Natural killer cell (primary cell): ENCODE results near the gene PDXP. TPM values are rescaled to one million over a fixed set of nuclear protein-coding genes. Genes with fewer than 3 reads are reported as not detected.

ENCODE experiments used
- ATAC-seq, 3 donors: fragments of 150-1000 bp in 2 of 3; fragments of 200-7000 bp in 1 of 3; cut with Tn5 transposase; 1 replicate in 1 of 3; 2 replicates in 2 of 3; pipeline ENCODE4 v1.10.0; 2021; ENCODE audit warnings: mild to moderate bottlenecking in 2 of 3, moderate library complexity in 2 of 3
- DNase-seq, 2 donors: peaks; one replicate each; pipeline versions ENCODE4 v3.0.0 to v3.0.0-alpha.2; 2013 to 2021; ENCODE audit warnings: mixed read lengths in 1 of 2
- H3K27ac ChIP-seq: one replicate; pipeline ENCODE4 v1.5.1; 2013; ENCODE audit warnings: mild to moderate bottlenecking, low read length
- H3K27me3 ChIP-seq: one replicate; pipeline ENCODE4 v1.6.1; 2013; ENCODE audit warnings: low read length; ENCODE audit not compliant: control insufficient read depth, insufficient read depth
- H3K36me3 ChIP-seq: one replicate; pipeline ENCODE4 v1.6.1; 2013; ENCODE audit warnings: low read length; ENCODE audit not compliant: control insufficient read depth, insufficient read depth
- H3K4me1 ChIP-seq: one replicate; pipeline ENCODE4 v1.6.1; 2013; ENCODE audit warnings: low read length; ENCODE audit not compliant: control insufficient read depth, insufficient read depth
- H3K4me3 ChIP-seq: one replicate; pipeline ENCODE4 v1.5.1; 2013; ENCODE audit warnings: low read length
- H3K9me3 ChIP-seq: one replicate; pipeline ENCODE4 v1.6.1; 2013; ENCODE audit warnings: low read length; ENCODE audit not compliant: control insufficient read depth, insufficient read depth
- H3K27ac Mint-ChIP-seq, 2 donors: one replicate each; pipeline ENCODE4 v1.8.0; 2022; ENCODE audit warnings: mild to moderate bottlenecking in 2 of 2, mixed read lengths in 2 of 2, moderate library complexity in 1 of 2
- H3K27me3 Mint-ChIP-seq, 2 donors: one replicate each; pipeline ENCODE4 v1.8.0; 2022; ENCODE audit warnings: low read depth in 2 of 2, mixed read lengths in 2 of 2
- H3K36me3 Mint-ChIP-seq: one replicate; pipeline ENCODE4 v1.8.0; 2022; ENCODE audit warnings: mixed read lengths
- H3K4me1 Mint-ChIP-seq, 2 donors: one replicate each; pipeline ENCODE4 v1.8.0; 2022; ENCODE audit warnings: mixed read lengths in 2 of 2
- H3K4me3 Mint-ChIP-seq: one replicate; pipeline ENCODE4 v1.8.0; 2022; ENCODE audit warnings: mild to moderate bottlenecking, moderate library complexity, mixed read lengths
- H3K9me3 Mint-ChIP-seq, 2 donors: one replicate each; pipeline ENCODE4 v1.8.0; 2022; ENCODE audit warnings: mixed read lengths in 2 of 2
- CTCF ChIP-seq: fragments of 200-600 bp; IDR thresholded peaks from one replicate; pipeline ENCODE4 v1.8.0; 2022; ENCODE audit warnings: antibody characterized with exemption
- WGBS: methylation state at CpG from one replicate; pipeline ENCODE4 v1.1.7; 2013; ENCODE audit warnings: missing lambda C conversion rate; ENCODE audit not compliant: insufficient coverage; 5-methylcytosine and 5-hydroxymethylcytosine counted together
- intact Hi-C: fragments of 100-400 bp; cut with micrococcal nuclease; formaldehyde crosslinking; loops from one replicate; pipeline ENCODE4 v1.14.2; 2022
- total RNA-seq, 4 donors: library from RNA; stranded (reverse); fragments of 120-200 nt in 1 of 4; gene quantifications; one replicate each; pipeline versions ENCODE4 v1.2.3 to v1.2.4, GENCODE V29; 2013 to 2022

Gene PDXP
- total RNA-seq, 3 donors from 2014 or later (not counting 1 experiment from before 2014, with no cell fraction given): 8.3 to 14.2 (median 13.4) TPM

DNA sequence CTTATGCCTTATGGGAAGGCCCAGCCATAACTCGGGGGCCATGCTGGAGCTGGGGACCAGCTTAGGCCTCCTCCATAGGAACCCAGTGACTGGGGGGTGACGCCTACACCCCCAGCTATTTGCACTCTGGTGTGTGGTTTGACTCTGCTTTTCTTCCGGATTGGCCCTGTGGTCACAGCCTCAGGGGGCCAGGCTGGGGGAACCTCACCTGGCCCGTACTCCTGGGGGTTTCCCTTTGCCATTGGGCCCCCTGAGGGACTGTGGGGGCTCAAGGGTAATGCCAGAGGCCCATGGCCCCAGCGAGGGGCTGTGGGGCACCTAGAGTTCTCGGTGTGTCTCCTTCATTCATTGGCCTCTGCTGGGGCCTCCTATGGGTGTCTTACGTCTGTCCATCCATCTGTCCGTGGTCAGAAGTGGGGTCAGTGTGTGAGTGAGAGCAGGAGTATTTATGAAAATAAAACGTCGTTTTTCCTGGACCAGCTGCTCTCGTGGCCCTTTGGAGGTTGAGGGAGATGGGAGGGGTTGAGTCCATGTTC, 25.4 kb upstream of the PDXP start:
- no peaks in the 10 kb centered on the region for H3K27me3 Mint-ChIP-seq
- TF ChIP-seq CTCF: no peak
- intact Hi-C loops: loop anchor here (10.0 kb wide), 1 partner anchor 212 kb away; the partner anchor contains the start of genes ANKRD54 and EIF3L
- peak; percentile 40 to 60 (median 55) for ATAC-seq
- H3K27ac ChIP-seq: peak overlapping the region; percentile 83
- H3K27me3 ChIP-seq: no peaks in the 10 kb centered on the region
- 2% methylated on average over 11 of the region's 11 CpGs for WGBS
- no peaks in the 10 kb centered on the region for H3K9me3 Mint-ChIP-seq
- peaks cover 56 to 88% of the 10 kb centered on the region in 2 donors for H3K4me1 Mint-ChIP-seq
- peak overlapping the region; percentile 93 to 99 for H3K27ac Mint-ChIP-seq
- H3K36me3 ChIP-seq: no peaks in the 10 kb centered on the region
- peaks cover 99% of the 10 kb centered on the region for H3K4me1 ChIP-seq
- peak; percentile 58 to 75 for DNase-seq
- H3K36me3 Mint-ChIP-seq: no peaks in the 10 kb centered on the region
- H3K9me3 ChIP-seq: no peaks in the 10 kb centered on the region
- H3K4me3 Mint-ChIP-seq: peak overlapping the region; percentile 80
- H3K4me3 ChIP-seq: peak overlapping the region; percentile 8

DNA sequence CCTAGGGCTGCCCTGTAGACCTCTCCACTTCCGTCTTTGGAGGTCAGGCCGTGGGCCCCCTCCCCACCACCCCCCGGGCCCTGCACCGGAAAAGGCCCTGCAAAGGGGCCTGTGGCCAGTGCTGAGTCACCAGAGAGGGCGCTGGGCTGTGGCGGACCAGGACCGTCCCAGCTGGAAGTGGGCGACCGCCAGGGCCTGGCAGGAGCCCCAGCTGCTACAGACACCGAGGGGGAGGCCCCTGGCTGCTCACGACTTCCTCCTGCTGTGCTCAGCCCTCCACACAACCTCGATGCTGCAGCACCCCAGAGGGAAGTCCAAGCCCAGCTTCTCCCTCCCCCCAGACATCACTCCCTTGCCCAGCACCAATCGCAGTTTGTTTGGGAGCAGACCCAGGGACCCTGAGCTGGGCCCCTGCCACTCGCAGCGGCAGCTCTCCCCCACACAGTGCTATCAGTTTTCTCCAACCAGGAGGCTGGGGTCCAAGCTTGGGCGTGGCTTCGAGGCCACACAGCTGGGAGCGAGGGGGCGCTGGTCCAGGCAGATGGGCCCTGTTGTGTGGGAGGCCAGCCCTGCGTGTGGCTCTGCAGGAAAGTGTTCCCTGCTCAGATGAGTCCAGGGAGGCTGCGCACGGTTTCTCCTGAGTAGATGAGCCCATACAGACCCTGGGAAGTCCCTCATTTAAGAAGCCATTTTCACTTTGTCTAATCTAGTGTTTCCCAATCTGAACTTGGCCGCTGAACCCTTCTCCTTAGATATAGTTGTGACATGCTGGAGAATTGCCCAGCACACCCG, 24.7 kb upstream of the PDXP start:
- TF ChIP-seq CTCF: no peak
- ATAC-seq: peak; percentile 57 to 73 (median 59)
- Mint-ChIP-seq H3K27ac (peak overlapping the region; percentile 93 to 99), H3K9me3 (no peaks in the 10 kb centered on the region), H3K4me3 (peak overlapping the region; percentile 80), H3K4me1 (peaks cover 56 to 88% of the 10 kb centered on the region in 2 donors), H3K36me3 (no peaks in the 10 kb centered on the region), H3K27me3 (no peaks in the 10 kb centered on the region)
- 5% methylated on average over 24 of the region's 24 CpGs for WGBS
- Histone ChIP-seq H3K27me3 (no peaks in the 10 kb centered on the region), H3K4me1 (peaks cover 99% of the 10 kb centered on the region), H3K9me3 (no peaks in the 10 kb centered on the region), H3K36me3 (no peaks in the 10 kb centered on the region), H3K4me3 (peak overlapping the region; percentile 8), H3K27ac (peak overlapping the region; percentile 83)
- intact Hi-C loops: loop anchor here (10.0 kb wide), 1 partner anchor 211 kb away; the partner anchor contains the start of genes ANKRD54 and EIF3L
- DNase-seq: peak; percentile 66 to 80

DNA sequence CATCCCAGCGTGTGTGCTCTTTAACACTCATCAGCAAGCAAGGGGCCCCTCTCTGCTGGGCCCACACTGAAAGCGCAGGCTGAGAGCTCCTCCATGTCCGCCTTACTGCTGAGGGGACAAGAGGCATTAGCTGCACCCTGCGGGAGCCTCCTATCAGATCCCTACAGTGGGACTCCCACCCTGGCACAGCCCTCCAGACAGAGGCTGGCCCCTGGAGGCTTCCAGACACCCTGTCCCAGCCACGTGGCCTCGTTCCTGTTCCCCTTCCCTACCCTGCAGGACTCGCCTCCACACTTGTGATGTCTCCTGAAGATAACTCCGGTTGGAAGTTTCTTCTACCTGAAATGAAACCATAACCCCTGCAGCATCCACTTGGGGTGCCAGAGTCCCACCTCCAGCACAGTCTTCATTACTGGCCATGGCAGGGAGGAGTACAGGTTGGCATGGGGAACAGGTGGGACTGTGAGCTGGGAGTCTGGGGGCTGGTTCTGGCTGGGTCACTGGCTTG, 24.1 kb upstream of the PDXP start:
- H3K9me3 Mint-ChIP-seq: no peaks in the 10 kb centered on the region
- Histone ChIP-seq H3K27me3 (no peaks in the 10 kb centered on the region), H3K4me1 (peaks cover 97% of the 10 kb centered on the region), H3K9me3 (no peaks in the 10 kb centered on the region), H3K27ac (peak overlapping the region; percentile 83), H3K36me3 (no peaks in the 10 kb centered on the region), H3K4me3 (no peak overlapping the region)
- 50% methylated on average over 8 of the region's 8 CpGs for WGBS
- H3K4me1 Mint-ChIP-seq: peaks cover 57 to 86% of the 10 kb centered on the region in 2 donors
- ATAC-seq (no peak), DNase-seq (peak in 1 of 2 donors; percentile 59)
- no peaks in the 10 kb centered on the region for H3K36me3 Mint-ChIP-seq
- peak overlapping the region; percentile 77 for H3K4me3 Mint-ChIP-seq
- TF ChIP-seq CTCF: no peak
- H3K27ac Mint-ChIP-seq: peak overlapping the region; percentile 93 to 99
- intact Hi-C loops: loop anchor here (10.0 kb wide), 1 partner anchor 210 kb away; the partner anchor contains the start of genes ANKRD54 and EIF3L
- no peaks in the 10 kb centered on the region for H3K27me3 Mint-ChIP-seq
